SK-N-MC (cell line): ENCODE results near the gene TTC17.
A peak's percentile ranks its signal among the peaks of the same experiment; 100 is the strongest.

Source experiments
- EZH2 ChIP-seq: fragments of 200-600 bp; sonication (generic); IDR thresholded peaks from one replicate; pipeline ENCODE4 v1.6.1; 2017; ENCODE audit warnings: antibody characterized with exemption
- FOXP2 ChIP-seq: optimal IDR thresholded peaks from 2 replicates; pipeline ENCODE3; 2011; ENCODE audit warnings: mild to moderate bottlenecking, moderate library complexity; ENCODE audit not compliant: insufficient read depth; ENCODE audit errors: extremely low read length, control extremely low read depth
- POLR2AphosphoS5 ChIP-seq: IDR thresholded peaks from 2 replicates; pipeline ENCODE4 v1.6.1; 2012; ENCODE audit warnings: mild to moderate bottlenecking, low read depth, low read length, borderline replicate concordance

GRCh38 chr11:43311791-43312607, 46.7 kb upstream of the TTC17 start, which contains the start of gene API5:
- TF ChIP-seq EZH2 (no peak), POLR2AphosphoS5 (peak; percentile 91), FOXP2 (no peak)
